OCI-LY7 (cell line): ENCODE data around the gene MPC2.

Source experiments
- CTCF ChIP-seq: fragments of 200-600 bp; sonication (generic); conservative IDR thresholded peaks from 2 replicates; pipeline ENCODE4 v1.5.1; 2014; ENCODE audit warnings: mild to moderate bottlenecking, antibody characterized with exemption, low read length, moderate library complexity, mixed read lengths
- EZH2phosphoT487 ChIP-seq: fragments of 200-600 bp; sonication (generic); IDR thresholded peaks from 2 replicates; pipeline ENCODE4 v1.6.1; 2018; ENCODE audit warnings: low read depth, borderline replicate concordance, mild to moderate bottlenecking, mixed run types, antibody characterized with exemption, low read length, moderate library complexity, mixed read lengths

GRCh38 chr1:167943541-167943940 lies 6.7 kb upstream of the MPC2 start:
- no peak for TF ChIP-seq CTCF
- TF ChIP-seq EZH2phosphoT487 = no peak
